Calu3 (cell line): ENCODE data around the gene ZBTB7A. TPM values are rescaled to one million over a fixed set of nuclear protein-coding genes. Genes with fewer than 3 reads are reported as not detected.

Source experiments
- BruUV-seq: library from RNA; stranded (reverse); fragments of 400-500 nt; replicated peaks from 2 replicates; lab custom pipeline; 2021; lab: Mats Ljungman, UMichigan
- CTCF ChIA-PET: fragments of 300-600 bp; sonication (Branson Sonifier 250); formaldehyde crosslinking; loops from one replicate; lab custom pipeline; 2022; ENCODE audit warnings: antibody characterized with exemption; lab: Charles Lee
- DNase-seq: peaks from one replicate; pipeline ENCODE4 v3.0.0; 2022
- H3K27ac Mint-ChIP-seq: one replicate; pipeline ENCODE4 v1.8.0; 2022; ENCODE audit warnings: mixed read lengths; ENCODE audit not compliant: unreplicated experiment
- H3K27me3 Mint-ChIP-seq: one replicate; pipeline ENCODE4 v1.8.0; 2022; ENCODE audit warnings: mixed read lengths; ENCODE audit not compliant: unreplicated experiment
- H3K36me3 Mint-ChIP-seq: one replicate; pipeline ENCODE4 v1.8.0; 2022; ENCODE audit warnings: mild to moderate bottlenecking, moderate library complexity, mixed read lengths; ENCODE audit not compliant: insufficient read depth, unreplicated experiment
- H3K4me1 Mint-ChIP-seq: one replicate; pipeline ENCODE4 v1.8.0; 2022; ENCODE audit warnings: mild to moderate bottlenecking, low read depth, mixed read lengths; ENCODE audit not compliant: unreplicated experiment
- H3K4me3 Mint-ChIP-seq: one replicate; pipeline ENCODE4 v1.8.0; 2022; ENCODE audit warnings: mild to moderate bottlenecking, low read depth, moderate library complexity, mixed read lengths; ENCODE audit not compliant: unreplicated experiment
- H3K9me3 Mint-ChIP-seq: one replicate; pipeline ENCODE4 v1.8.0; 2022; ENCODE audit warnings: low read depth, mixed read lengths; ENCODE audit not compliant: unreplicated experiment
- intact Hi-C: fragments of 100-400 bp; cut with micrococcal nuclease; formaldehyde crosslinking; loops from one replicate; pipeline ENCODE4 v1.10.0; 2022; ENCODE audit not compliant: unreplicated experiment
- total RNA-seq: library from RNA; stranded (reverse); gene quantifications from 2 replicates; pipeline ENCODE4 v1.2.3, GENCODE V29; 2022
- TF ChIP-seq, protein P1 (sequence below): fragments of 200-600 bp; IDR thresholded peaks from one replicate; pipeline ENCODE4 v1.8.0; 2022; ENCODE audit warnings: antibody characterized with exemption; ENCODE audit not compliant: unreplicated experiment

ZBTB7A gene
- total RNA-seq, 1 experiment from 2014 or later: 38.0 TPM

DNA sequence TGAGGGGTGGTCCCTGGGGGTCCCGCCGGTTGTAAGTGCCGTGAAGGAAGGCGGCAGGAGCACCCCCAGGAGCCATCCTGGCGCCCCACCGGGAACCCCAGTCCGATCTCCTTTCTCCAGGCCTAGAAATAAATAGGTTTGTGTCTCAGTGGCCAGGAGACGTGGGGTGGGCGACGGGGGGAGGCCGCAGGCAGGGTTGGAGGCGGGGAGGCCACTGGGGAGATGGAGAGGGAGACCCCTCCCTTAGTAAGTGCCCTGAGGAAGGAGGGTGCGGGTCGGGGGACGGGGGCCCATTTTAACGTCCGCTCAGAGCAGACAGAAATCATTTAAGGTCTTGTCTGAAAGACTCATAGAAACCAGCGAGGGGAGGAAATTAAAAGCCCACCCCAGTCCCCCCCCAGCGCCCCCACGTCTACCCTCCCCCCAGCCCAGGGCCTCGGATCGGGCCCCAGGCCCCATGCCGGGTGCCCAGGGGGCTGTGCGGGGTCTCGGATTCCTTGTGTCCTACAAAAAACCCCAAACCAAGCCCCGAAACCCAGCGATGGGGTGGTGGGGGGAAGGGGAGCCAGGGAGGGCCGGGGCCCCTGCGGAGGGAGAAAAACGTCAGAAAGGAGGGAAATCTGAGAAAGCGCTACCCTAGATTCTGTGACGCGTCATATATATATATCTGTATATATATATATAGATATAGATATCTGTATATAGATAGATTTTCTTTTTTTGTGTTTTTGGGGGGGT lies 19.6 kb downstream of the ZBTB7A start:
- TF ChIP-seq, protein P1, sequence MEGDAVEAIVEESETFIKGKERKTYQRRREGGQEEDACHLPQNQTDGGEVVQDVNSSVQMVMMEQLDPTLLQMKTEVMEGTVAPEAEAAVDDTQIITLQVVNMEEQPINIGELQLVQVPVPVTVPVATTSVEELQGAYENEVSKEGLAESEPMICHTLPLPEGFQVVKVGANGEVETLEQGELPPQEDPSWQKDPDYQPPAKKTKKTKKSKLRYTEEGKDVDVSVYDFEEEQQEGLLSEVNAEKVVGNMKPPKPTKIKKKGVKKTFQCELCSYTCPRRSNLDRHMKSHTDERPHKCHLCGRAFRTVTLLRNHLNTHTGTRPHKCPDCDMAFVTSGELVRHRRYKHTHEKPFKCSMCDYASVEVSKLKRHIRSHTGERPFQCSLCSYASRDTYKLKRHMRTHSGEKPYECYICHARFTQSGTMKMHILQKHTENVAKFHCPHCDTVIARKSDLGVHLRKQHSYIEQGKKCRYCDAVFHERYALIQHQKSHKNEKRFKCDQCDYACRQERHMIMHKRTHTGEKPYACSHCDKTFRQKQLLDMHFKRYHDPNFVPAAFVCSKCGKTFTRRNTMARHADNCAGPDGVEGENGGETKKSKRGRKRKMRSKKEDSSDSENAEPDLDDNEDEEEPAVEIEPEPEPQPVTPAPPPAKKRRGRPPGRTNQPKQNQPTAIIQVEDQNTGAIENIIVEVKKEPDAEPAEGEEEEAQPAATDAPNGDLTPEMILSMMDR: no peak
- no peak for DNase-seq
- H3K4me3 Mint-ChIP-seq: no peak overlapping the region
- BruUV-seq: no TSS peak
- peaks cover 92% of the 10 kb centered on the region for H3K36me3 Mint-ChIP-seq
- intact Hi-C loops: no loop called here
- H3K4me1 Mint-ChIP-seq: peaks cover 21% of the 10 kb centered on the region
- CTCF ChIA-PET: interaction anchor here (0.7 kb wide), 1 partner anchor 21 kb away, joined by 4 read pairs; no protein-coding TSS in a partner anchor
- H3K27ac Mint-ChIP-seq: no peak overlapping the region
- no peaks in the 10 kb centered on the region for H3K27me3 Mint-ChIP-seq
- no peaks in the 10 kb centered on the region for H3K9me3 Mint-ChIP-seq

DNA sequence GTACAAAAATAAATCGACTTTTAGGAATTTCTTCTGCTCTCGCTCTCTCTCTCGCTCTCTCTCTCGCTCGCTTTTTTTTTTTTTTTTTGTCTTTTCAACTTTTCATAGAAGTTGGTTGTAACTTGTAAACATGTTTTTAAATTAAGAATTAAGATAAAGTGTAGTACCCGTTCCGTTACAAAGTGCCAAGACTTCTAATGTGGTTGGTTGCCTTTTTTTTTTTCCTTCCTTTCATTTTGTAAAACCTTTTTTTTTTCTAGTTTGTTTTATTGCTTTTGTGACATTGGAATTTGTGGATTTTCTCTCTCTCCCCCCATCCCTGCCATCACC lies 20.4 kb downstream of the ZBTB7A start:
- Mint-ChIP-seq H3K27ac (peak overlapping the region; percentile 13), H3K27me3 (no peaks in the 10 kb centered on the region), H3K4me1 (peaks cover 17% of the 10 kb centered on the region), H3K9me3 (no peaks in the 10 kb centered on the region), H3K4me3 (no peak overlapping the region), H3K36me3 (peaks cover 84% of the 10 kb centered on the region)
- intact Hi-C loops: no loop called here
- DNase-seq: no peak
- CTCF ChIA-PET: no interaction called here
- TF ChIP-seq, protein P1: no peak
- BruUV-seq: no TSS peak

GRCh38 chr19:4045597-4046361 lies 20.9 kb downstream of the ZBTB7A start:
- Mint-ChIP-seq H3K27ac (no peak overlapping the region), H3K4me1 (peaks cover 12% of the 10 kb centered on the region), H3K4me3 (no peak overlapping the region), H3K27me3 (no peaks in the 10 kb centered on the region), H3K36me3 (peaks cover 85% of the 10 kb centered on the region), H3K9me3 (no peaks in the 10 kb centered on the region)
- BruUV-seq: TSS peak; percentile 18
- no peak for DNase-seq
- CTCF ChIA-PET: no interaction called here
- intact Hi-C loops: no loop called here
- TF ChIP-seq, protein P1: no peak

- no peak for DNase-seq
- CTCF ChIA-PET: no interaction called here
- no TSS peak for BruUV-seq
- Mint-ChIP-seq H3K27ac (no peak overlapping the region), H3K4me1 (peaks cover 8% of the 10 kb centered on the region), H3K9me3 (no peaks in the 10 kb centered on the region), H3K27me3 (no peaks in the 10 kb centered on the region), H3K4me3 (no peak overlapping the region), H3K36me3 (peaks cover 87% of the 10 kb centered on the region)
- intact Hi-C loops: no loop called here
- TF ChIP-seq, protein P1: no peak
Measured at GRCh38 chr19:4044990-4045465, 21.7 kb downstream of the ZBTB7A start.
